ENCODE results near the gene SEMA3C. TPM values are rescaled to one million over a fixed set of nuclear protein-coding genes. Genes with fewer than 3 reads are reported as not detected.

The SEMA3C gene
- total RNA-seq, 6 experiments from 2014 or later, result 52.4 to 74.6 (median 61.4) TPM

- Mint-ChIP-seq H3K9me3 (no peaks in the 10 kb centered on the region), H3K4me3 (no peak overlapping the region)
Measured at GRCh38 chr7:80735330-80735729, 183.5 kb downstream of the SEMA3C start.

GRCh38 chr7:80734011-80734410, 184.8 kb downstream of the SEMA3C start:
- Mint-ChIP-seq H3K27ac (no peak overlapping the region), H3K9me3 (no peaks in the 10 kb centered on the region), H3K27me3 (ENCODE audit: insufficient read depth) (0 out of 2 replicates have a peak, but pooled peaks cover 2% of the 10 kb centered on the region), H3K36me3 (ENCODE audit: low read depth) (peaks cover 6% of the 10 kb centered on the region; the same call in 1 of the 2 replicates), H3K4me1 (ENCODE audit: low read depth) (peaks cover 41% of the 10 kb centered on the region), H3K4me3 (no peak overlapping the region)
- DNase-seq, result no peak
- TF ChIP-seq CTCF (IDR thresholded peaks at IDR 0.05), result no peak

More at GRCh38 chr7:80735330-80735729, 183.5 kb downstream of the SEMA3C start:
- no peak for TF ChIP-seq CTCF (IDR thresholded peaks at IDR 0.05)
- no peak for DNase-seq
- Mint-ChIP-seq H3K27me3 (ENCODE audit: insufficient read depth) (no peaks in the 10 kb centered on the region), H3K36me3 (ENCODE audit: low read depth) (peaks cover 11% of the 10 kb centered on the region; the same call in 1 of the 2 replicates), H3K27ac (no peak overlapping the region), H3K4me1 (ENCODE audit: low read depth) (peaks cover 38% of the 10 kb centered on the region)

- Mint-ChIP-seq H3K4me3 (no peak overlapping the region), H3K36me3 (ENCODE audit: low read depth) (peaks cover 6% of the 10 kb centered on the region; the same call in 1 of the 2 replicates), H3K27me3 (ENCODE audit: insufficient read depth) (0 out of 2 replicates have a peak, but pooled peaks cover 2% of the 10 kb centered on the region), H3K4me1 (ENCODE audit: low read depth) (peaks cover 47% of the 10 kb centered on the region), H3K27ac (no peak overlapping the region), H3K9me3 (no peaks in the 10 kb centered on the region)
- no peak for DNase-seq
- no peak for TF ChIP-seq CTCF (IDR thresholded peaks at IDR 0.05)
Measured at GRCh38 chr7:80733333-80733915, 185.4 kb downstream of the SEMA3C start.

GRCh38 chr7:80732630-80733029, 186.2 kb downstream of the SEMA3C start:
- Mint-ChIP-seq H3K36me3 (ENCODE audit: low read depth) (peaks cover 6% of the 10 kb centered on the region; the same call in 1 of the 2 replicates), H3K27me3 (ENCODE audit: insufficient read depth) (0 out of 2 replicates have a peak, but pooled peaks cover 2% of the 10 kb centered on the region), H3K9me3 (no peaks in the 10 kb centered on the region), H3K4me1 (ENCODE audit: low read depth) (peaks cover 45% of the 10 kb centered on the region), H3K4me3 (no peak overlapping the region), H3K27ac (no peak overlapping the region)
- DNase-seq, result no peak
- TF ChIP-seq CTCF (IDR thresholded peaks at IDR 0.05), result peak; percentile 73

- Mint-ChIP-seq H3K4me1 (ENCODE audit: low read depth) (peaks cover 32% of the 10 kb centered on the region), H3K36me3 (ENCODE audit: low read depth) (no peaks in the 10 kb centered on the region; the same call in 1 of the 2 replicates), H3K9me3 (no peaks in the 10 kb centered on the region), H3K27me3 (ENCODE audit: insufficient read depth) (0 out of 2 replicates have a peak, but pooled peaks cover 2% of the 10 kb centered on the region), H3K4me3 (no peak overlapping the region), H3K27ac (no peak overlapping the region)
- DNase-seq, result no peak
- no peak for TF ChIP-seq CTCF (IDR thresholded peaks at IDR 0.05)
Measured at GRCh38 chr7:80731281-80731680, 187.6 kb downstream of the SEMA3C start.

Data from HFFc6 (cell line).